GM21576 (cell line): Measurements from ENCODE around the gene CPSF7.
A peak's percentile ranks its signal among the peaks of the same experiment; 100 is the strongest.
"Not testable (repeated sequence)": the region's sequence is repeated elsewhere in the genome, so short reads cannot be mapped to it uniquely, and the experiment has no call there.

ENCODE experiments used
- ATAC-seq: cut with Tn5 transposase; IDR thresholded peaks from one replicate; pipeline ENCODE4 v1.9.1; 2021; ENCODE audit warnings: mild to moderate bottlenecking, moderate library complexity; ENCODE audit not compliant: unreplicated experiment

CPSF7 gene

GRCh38 chr11:61442616-61443015 is 12.8 kb upstream of the CPSF7 start:
- no peak for ATAC-seq

GRCh38 chr11:61439615-61440014 is 9.8 kb upstream of the CPSF7 start:
- ATAC-seq = no peak

DNA sequence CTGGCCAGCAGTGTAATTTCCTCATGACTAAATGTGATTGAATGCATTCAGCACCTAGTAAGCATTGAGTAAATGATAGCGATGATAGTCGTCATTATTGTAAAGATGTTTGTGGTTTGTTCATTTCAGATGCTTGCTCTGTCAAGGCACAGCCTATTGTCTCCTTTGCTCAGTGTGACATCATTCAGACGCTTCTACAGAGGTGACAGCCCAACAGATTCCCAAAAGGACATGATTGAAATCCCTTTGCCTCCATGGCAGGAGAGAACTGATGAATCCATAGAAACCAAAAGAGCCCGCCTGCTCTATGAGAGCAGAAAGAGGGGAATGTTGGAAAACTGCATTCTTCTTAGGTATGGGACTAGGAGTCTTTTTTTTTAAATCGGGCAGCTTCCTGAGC is 7.7 kb upstream of the CPSF7 start:
- no peak for ATAC-seq

DNA sequence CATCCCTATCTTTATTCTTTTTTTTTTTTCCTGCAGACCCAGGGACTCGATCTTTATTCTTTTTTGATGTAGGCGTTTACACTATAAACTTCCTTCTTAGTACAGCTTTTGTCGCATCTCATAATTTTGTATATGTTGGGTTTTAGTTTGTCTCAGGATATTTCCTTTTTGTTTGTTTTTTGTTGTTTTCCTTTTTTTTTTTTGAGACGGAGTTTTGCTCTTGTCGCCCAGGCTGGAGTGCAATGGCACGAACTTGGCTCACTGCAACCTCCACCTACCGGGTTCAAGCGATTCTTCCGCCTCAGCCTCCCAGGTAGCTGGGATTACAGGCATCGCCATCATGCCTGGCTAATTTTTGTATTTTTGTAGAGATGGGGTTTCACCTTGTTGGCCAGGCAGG is 1.1 kb upstream of the CPSF7 start:
- ATAC-seq = not testable (repeated sequence)

DNA sequence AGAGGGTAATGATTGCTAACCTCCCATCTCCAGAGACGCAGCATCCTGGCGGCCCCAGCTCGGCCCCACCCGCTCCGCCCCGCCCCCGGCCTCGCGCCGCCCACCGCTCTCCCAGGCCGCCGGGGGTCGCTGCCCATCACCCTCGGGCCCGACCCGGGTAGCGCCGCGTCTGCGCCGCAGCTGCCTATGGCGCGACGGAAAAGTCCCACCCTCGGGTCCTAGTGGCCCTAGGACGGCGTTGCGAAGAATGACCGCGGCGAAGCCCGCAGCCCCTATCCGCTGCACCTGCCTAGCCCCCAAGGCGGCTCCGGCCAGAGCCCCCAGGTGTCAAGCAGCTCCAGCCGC is 457 bp downstream of the CPSF7 start:
- ATAC-seq = peak; percentile 55

- no peak for ATAC-seq
Measured at GRCh38 chr11:61425367-61426131, 4.2 kb downstream of the CPSF7 start.

DNA sequence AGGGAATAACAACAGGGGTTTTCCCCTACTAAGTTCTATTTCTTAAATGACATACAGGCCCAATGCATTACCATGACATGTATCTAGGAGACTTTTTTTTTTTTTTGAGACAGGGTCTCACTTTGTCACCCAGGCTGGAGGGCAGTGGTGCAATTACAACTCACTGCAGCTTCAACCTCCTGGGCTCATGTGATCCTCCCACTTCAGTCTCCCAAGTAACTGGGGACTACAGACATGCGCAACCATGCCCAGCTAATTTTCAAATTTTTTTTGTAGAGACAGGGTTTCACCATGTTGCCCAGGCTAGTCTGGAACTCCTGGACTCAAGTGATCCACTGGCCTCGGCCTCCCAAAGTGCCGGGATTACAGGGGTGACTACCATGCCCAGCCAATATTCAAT is 7.5 kb downstream of the CPSF7 start:
- ATAC-seq = no peak

DNA sequence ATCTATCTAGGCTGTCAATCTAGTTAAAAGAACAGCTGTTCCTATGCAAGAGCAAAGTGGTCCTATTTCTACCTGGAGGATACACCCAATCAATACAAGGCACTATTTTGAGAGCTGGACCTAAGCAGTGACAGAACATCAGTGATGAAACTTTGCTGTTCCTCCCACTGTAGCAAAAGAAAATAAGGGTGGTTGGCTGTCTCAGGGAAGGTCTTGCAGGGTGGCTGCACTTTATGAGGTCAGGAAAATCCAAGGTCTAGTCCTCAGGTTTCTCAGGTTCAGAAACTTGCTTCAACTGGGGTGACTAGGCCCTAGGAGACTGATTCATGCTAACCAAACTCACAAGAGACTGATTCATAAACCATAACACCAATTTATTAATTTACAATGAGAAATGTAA is 11.6 kb downstream of the CPSF7 start:
- no peak for ATAC-seq

DNA sequence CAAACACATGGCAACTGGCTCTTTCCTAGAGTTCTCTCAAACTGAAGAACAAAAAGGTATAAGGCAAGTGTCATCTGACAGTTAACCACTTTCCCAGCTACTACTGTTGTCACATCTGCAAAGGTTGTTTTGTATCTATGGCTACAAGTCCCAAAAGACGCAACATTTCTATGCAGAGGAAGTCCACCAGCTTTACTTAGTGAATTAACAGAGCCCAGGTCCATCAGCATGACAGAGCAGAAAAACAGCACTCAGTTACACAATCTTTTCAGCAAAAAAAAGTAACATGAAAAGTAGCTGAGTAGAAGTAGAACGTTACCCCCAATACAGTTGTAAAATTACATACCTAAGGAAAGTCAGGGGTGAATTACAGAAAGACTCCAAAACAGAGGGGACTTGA is 12.1 kb downstream of the CPSF7 start:
- ATAC-seq = no peak

- ATAC-seq = no peak
Measured at GRCh38 chr11:61416941-61417340, 12.8 kb downstream of the CPSF7 start.

- no peak for ATAC-seq
Measured at GRCh38 chr11:61415381-61415780, 14.4 kb downstream of the CPSF7 start.

GRCh38 chr11:61414547-61414946 is 15.2 kb downstream of the CPSF7 start:
- no peak for ATAC-seq

GRCh38 chr11:61413496-61413895 is 16.3 kb downstream of the CPSF7 start:
- no peak for ATAC-seq

- no peak for ATAC-seq
Measured at GRCh38 chr11:61411589-61411988, 18.2 kb downstream of the CPSF7 start.

GRCh38 chr11:61406991-61407728 is 22.6 kb downstream of the CPSF7 start:
- ATAC-seq = no peak

- ATAC-seq = no peak
Measured at GRCh38 chr11:61406067-61406466, 23.7 kb downstream of the CPSF7 start.

DNA sequence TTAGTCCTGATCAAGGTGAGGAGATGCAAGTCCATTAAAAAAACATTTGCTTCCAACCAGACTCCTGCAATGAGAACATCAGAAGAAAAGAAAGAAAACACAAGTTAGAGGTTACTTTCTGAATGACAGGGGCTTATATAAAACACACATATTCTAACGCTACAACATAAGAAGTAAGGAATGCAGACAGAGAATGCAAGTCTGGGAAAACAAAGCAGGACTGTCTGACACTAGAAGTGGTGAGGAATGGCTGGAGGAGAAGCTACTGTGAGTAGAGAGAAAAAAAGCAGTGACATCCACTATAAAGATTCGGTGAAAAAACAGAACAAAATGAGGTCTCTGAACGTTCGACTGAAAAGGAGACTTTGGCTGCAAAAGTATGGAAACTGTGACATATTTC is 25.1 kb downstream of the CPSF7 start:
- no peak for ATAC-seq

- ATAC-seq = no peak
Measured at GRCh38 chr11:61404103-61404502, 25.7 kb downstream of the CPSF7 start.

- ATAC-seq = no peak
Measured at GRCh38 chr11:61403658-61404057, 26.1 kb downstream of the CPSF7 start.

DNA sequence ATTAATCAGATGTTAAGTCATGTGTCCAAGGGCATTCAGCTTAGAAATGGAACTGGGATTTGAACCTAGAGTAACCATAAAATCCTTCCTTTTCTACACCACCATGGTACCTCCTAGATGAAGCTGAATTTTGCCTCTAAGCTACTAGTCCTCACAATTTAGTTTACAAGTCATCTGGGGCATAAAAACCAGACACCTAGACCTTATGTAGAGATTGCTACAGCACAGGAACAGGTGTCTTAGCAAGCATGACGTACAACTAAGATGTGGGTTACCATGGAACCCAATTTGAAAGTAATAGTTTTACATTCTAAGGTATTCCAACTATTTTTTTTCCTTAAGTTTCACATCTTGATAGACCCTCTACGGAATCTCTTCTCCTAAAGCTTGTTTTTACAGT is 28.2 kb downstream of the CPSF7 start:
- ATAC-seq = no peak

DNA sequence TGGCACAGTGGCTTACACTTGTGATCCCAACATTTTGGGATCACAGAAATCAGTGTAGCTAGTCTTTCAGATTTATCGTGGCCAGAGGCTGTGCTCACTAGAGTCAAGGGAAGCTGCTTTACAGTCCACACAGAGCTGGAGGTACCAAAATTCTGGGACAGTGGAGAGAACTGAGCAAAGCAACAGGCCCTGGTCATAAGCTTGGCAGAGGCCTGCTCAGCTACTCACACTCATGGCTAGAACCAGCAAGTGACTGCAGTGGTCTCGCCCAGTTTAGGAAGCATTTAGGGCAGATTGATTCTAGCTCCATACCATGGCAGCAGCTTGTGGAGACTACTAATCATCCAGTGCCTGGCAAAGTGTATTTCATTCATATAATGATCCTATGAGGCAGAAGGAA is 28.6 kb downstream of the CPSF7 start:
- ATAC-seq = no peak

DNA sequence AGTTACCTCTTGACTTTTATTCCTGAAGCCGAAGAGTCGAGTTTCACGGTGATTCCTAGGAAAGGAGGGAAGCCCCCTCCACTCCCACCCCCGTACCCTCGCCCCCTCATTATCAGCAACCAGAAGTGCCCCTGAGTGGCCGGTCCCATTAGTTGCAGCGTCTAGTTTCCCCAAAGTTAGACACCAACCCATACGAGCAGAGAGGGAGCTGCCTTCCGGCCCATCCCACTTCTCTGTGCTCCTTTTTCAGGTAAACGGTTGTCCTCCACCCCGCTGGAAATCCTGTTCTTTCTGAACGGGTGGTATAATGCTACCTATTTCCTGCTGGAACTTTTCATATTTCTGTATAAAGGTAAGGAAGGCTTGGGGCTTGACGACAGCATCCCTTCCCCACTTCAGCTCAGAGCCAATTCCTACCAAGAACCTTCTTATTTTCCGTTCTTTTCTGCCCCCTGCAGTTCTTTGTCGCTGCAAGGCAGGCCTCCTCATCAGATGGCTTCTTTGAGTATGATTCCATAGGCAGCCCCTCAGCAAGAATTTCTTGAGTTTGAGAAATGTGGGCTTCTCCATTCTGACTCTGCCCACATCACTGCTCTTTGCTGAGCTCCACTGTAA is 36.7 kb downstream of the CPSF7 start:
- ATAC-seq = no peak
